Neural progenitor cell (in vitro differentiated cells): ENCODE results near the gene GRK3.

Experiments
- CTCF ChIP-seq: fragments of 200-600 bp; sonication (generic); IDR thresholded peaks from 2 replicates; pipeline ENCODE4 v1.5.1; 2017; ENCODE audit warnings: antibody characterized with exemption, mild to moderate bottlenecking
- EZH2 ChIP-seq: fragments of 200-600 bp; sonication (generic); IDR thresholded peaks from 2 replicates; pipeline ENCODE4 v1.6.1; 2017; ENCODE audit warnings: antibody characterized with exemption, mild to moderate bottlenecking, moderate library complexity
- EZH2phosphoT487 ChIP-seq: fragments of 200-600 bp; sonication (generic); IDR thresholded peaks from 2 replicates; pipeline ENCODE4 v1.6.1; 2017; ENCODE audit warnings: antibody characterized with exemption

GRCh38 chr22:25697181-25697664 lies 132.7 kb downstream of the GRK3 start:
- no peak for TF ChIP-seq CTCF
- no peak for TF ChIP-seq EZH2
- TF ChIP-seq EZH2phosphoT487: no peak
